CD1c-positive myeloid dendritic cell (primary cell): Measurements from ENCODE around the gene TBCB.
"Not testable (repeated sequence)": the region's sequence is repeated elsewhere in the genome, so short reads cannot be mapped to it uniquely, and the experiment has no call there.

ENCODE experiments used
- DNase-seq: peaks from one replicate; pipeline ENCODE4 v3.0.0-alpha.2; 2016; ENCODE audit errors: extremely low spot score

The TBCB gene

DNA sequence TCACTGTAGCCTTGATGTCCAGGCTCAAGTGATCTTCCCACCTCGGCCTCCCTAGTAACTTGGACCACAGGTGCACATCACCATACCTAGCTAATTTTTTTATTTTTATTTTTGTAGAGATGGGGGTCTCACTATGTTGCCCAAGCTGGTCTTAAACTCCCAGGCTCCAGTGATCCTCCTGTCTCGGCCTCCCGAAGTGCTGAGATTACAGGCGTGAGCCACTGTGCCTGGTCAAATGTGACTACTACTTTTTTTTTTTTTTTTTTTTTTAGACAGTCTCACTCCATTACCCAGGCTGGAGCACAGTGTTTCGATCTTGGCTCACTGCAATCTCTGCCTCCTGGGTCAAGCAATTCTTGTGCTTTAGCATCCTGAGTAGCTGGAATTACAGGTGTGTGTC, 57.6 kb downstream of the TBCB start:
- no peak for DNase-seq

DNA sequence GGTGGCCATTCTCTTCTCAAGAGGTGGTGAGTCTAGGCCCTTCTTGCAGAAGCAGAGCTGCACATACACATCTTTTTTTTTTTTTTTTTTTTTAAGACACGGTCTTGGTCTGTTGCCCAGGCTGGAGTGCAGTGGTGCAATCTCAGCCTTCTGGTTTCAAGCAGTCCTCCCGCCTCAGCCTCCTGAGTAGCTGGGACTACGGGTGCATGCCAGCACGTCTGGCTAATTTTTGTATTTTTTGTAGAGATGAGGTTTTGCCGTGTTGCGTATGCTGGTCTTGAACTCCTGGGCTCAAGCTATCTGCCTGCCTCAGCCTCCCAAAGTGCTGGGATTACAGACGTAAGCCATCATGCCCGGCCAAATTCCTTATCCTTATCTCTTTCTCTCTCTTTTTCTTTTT, 58.6 kb downstream of the TBCB start:
- DNase-seq = not testable (repeated sequence)
